B cell (primary cell): ENCODE measurements around the gene PRKACG. TPM values are rescaled to one million over a fixed set of nuclear protein-coding genes. Genes with fewer than 3 reads are reported as not detected.

Experiments
- ATAC-seq: fragments of 200-7000 bp; cut with Tn5 transposase; one replicate; pipeline ENCODE4 v1.10.0; 2021; ENCODE audit warnings: low read depth, mild to moderate bottlenecking, moderate number of reproducible peaks, moderate library complexity
- CTCF ChIA-PET: fragments of 350-600 bp; sonication (Branson Sonifier 250); formaldehyde crosslinking; loops from one replicate; lab custom pipeline; 2021; ENCODE audit warnings: antibody characterized with exemption, inconsistent platforms; lab: Charles Lee
- POLR2A ChIA-PET: fragments of 350-600 bp; sonication (Branson Sonifier 250); formaldehyde crosslinking; loops from one replicate; lab custom pipeline; 2021; ENCODE audit warnings: antibody characterized with exemption; lab: Charles Lee
- DNase-seq: peaks from one replicate; pipeline ENCODE4 v3.0.0; 2013
- H2AFZ ChIP-seq: 2 replicates; pipeline ENCODE4 v1.6.1; 2012; ENCODE audit warnings: mild to moderate bottlenecking, low read depth, low read length; ENCODE audit not compliant: insufficient read depth, poor library complexity, severe bottlenecking
- H3K27ac ChIP-seq, 2 donors: 1 replicate in 1 of 2; 2 replicates in 1 of 2; pipeline ENCODE4 v1.5.1; 2012 to 2013; ENCODE audit warnings: low read length in 2 of 2, mild to moderate bottlenecking in 2 of 2, moderate library complexity in 1 of 2
- H3K27me3 ChIP-seq, 4 experiments: fragments of 200-600 bp in 1 of 4; sonication (generic) in 1 of 4; replicated peaks in 1 of 4; 1 replicate in 2 of 4; 2 replicates in 2 of 4; pipeline versions ENCODE4 v1.6.1 to v1.7.0; 2013 to 2016; ENCODE audit warnings: low read length in 3 of 4, mild to moderate bottlenecking in 2 of 4, mixed read lengths in 1 of 4, moderate library complexity in 1 of 4; ENCODE audit not compliant: insufficient read depth in 4 of 4, control insufficient read depth in 3 of 4; ENCODE audit errors: control extremely low read depth in 1 of 4
- H3K36me3 ChIP-seq, 2 experiments: replicated peaks in 1 of 2; 1 replicate in 1 of 2; 2 replicates in 1 of 2; pipeline versions ENCODE4 v1.6.1 to v1.7.1; 2013; ENCODE audit warnings: low read length in 1 of 2; ENCODE audit not compliant: insufficient read depth in 2 of 2, control insufficient read depth in 1 of 2; ENCODE audit errors: control extremely low read depth in 1 of 2, extremely low read depth in 1 of 2
- H3K4me1 ChIP-seq, 2 donors: fragments of 200-600 bp in 1 of 2; sonication (generic) in 1 of 2; 1 replicate in 1 of 2; 2 replicates in 1 of 2; pipeline versions ENCODE4 v1.5.1 to v1.6.1; 2013 to 2017; ENCODE audit warnings: low read length in 2 of 2; ENCODE audit not compliant: control insufficient read depth in 2 of 2, insufficient read depth in 2 of 2
- H3K4me2 ChIP-seq: replicated peaks from 2 replicates; pipeline ENCODE3; 2012; ENCODE audit warnings: mild to moderate bottlenecking, low read depth, low read length; ENCODE audit not compliant: poor library complexity, severe bottlenecking
- H3K4me3 ChIP-seq, 5 experiments: fragments of 200-600 bp in 1 of 5; sonication (generic) in 1 of 5; 1 replicate in 3 of 5; 2 replicates in 2 of 5; pipeline versions ENCODE4 v1.5.1 to v1.7.0; 2011 to 2016; ENCODE audit warnings: low read length in 4 of 5, mild to moderate bottlenecking in 4 of 5, low read depth in 2 of 5, control low read depth in 1 of 5, moderate library complexity in 1 of 5; ENCODE audit not compliant: insufficient read depth in 1 of 5; ENCODE audit errors: control extremely low read depth in 1 of 5, extremely low read depth in 1 of 5
- H3K79me2 ChIP-seq: fragments of 200-600 bp; sonication (generic); one replicate; pipeline ENCODE4 v1.6.0; 2016; ENCODE audit warnings: low read length; ENCODE audit not compliant: control insufficient read depth, insufficient read depth
- H3K9ac ChIP-seq: fragments of 200-600 bp; sonication (generic); 2 replicates; pipeline ENCODE4 v1.6.1; 2017; ENCODE audit warnings: mild to moderate bottlenecking, low read length, moderate library complexity
- H3K9me3 ChIP-seq, 3 donors: one replicate each; pipeline versions ENCODE4 v1.6.1 to v1.7.1; 2013; ENCODE audit warnings: low read length in 2 of 3; ENCODE audit not compliant: control insufficient read depth in 2 of 3, insufficient read depth in 1 of 3; ENCODE audit errors: control extremely low read depth in 1 of 3
- H4K20me1 ChIP-seq: 2 replicates; pipeline ENCODE4 v1.6.0; 2012; ENCODE audit warnings: mild to moderate bottlenecking, low read length; ENCODE audit not compliant: insufficient read depth, control insufficient read depth, poor library complexity, severe bottlenecking
- H3K27ac Mint-ChIP-seq: one replicate; pipeline ENCODE4 v1.8.0; 2021; ENCODE audit warnings: mixed read lengths
- H3K27me3 Mint-ChIP-seq: one replicate; pipeline ENCODE4 v1.8.0; 2021; ENCODE audit warnings: mixed read lengths
- H3K4me1 Mint-ChIP-seq: one replicate; pipeline ENCODE4 v1.8.0; 2021; ENCODE audit warnings: mixed read lengths
- H3K4me3 Mint-ChIP-seq: one replicate; pipeline ENCODE4 v1.8.0; 2021; ENCODE audit warnings: mixed read lengths
- H3K9me3 Mint-ChIP-seq: one replicate; pipeline ENCODE4 v1.8.0; 2022; ENCODE audit warnings: mixed read lengths; ENCODE audit not compliant: insufficient read depth
- CTCF ChIP-seq: fragments of 200-600 bp; IDR thresholded peaks from one replicate; pipeline ENCODE4 v1.8.0; 2022; ENCODE audit warnings: antibody characterized with exemption, mild to moderate bottlenecking
- EZH2 ChIP-seq: IDR thresholded peaks from 2 replicates; pipeline ENCODE4 v1.6.1; 2012; ENCODE audit warnings: borderline replicate concordance, low read depth, mild to moderate bottlenecking, moderate library complexity, low read length; ENCODE audit not compliant: insufficient read depth, poor library complexity, severe bottlenecking
- WGBS: methylation state at CpG from one replicate; pipeline ENCODE4 v1.1.5; 2013; ENCODE audit warnings: missing lambda C conversion rate; ENCODE audit not compliant: insufficient coverage; 5-methylcytosine and 5-hydroxymethylcytosine counted together
- intact Hi-C: fragments of 100-400 bp; cut with micrococcal nuclease; formaldehyde crosslinking; loops from one replicate; pipeline ENCODE4 v1.10.0; 2022
- polyA plus RNA-seq: library from polyadenylated mRNA; depleted of rRNA; stranded (reverse); fragments of >200 nt; gene quantifications from 2 replicates; pipeline ENCODE4 v1.2.3, GENCODE V29; 2012
- total RNA-seq, 2 donors: library from RNA; stranded (reverse); fragments of 120-200 nt in 1 of 2; gene quantifications; 1 replicate in 1 of 2; 2 replicates in 1 of 2; pipeline versions ENCODE4 v1.2.3 to v1.2.4, GENCODE V29; 2013 to 2022

PRKACG gene
- total and polyA plus RNA-seq, 2 donors (not counting 1 experiment from before 2014, with no cell fraction given): not detected

GRCh38 chr9:69056191-69056815, 42.4 kb upstream of the PRKACG start:
- Mint-ChIP-seq H3K9me3 (no peaks in the 10 kb centered on the region), H3K4me1 (no peaks in the 10 kb centered on the region)

More at GRCh38 chr9:69056191-69056815, 42.4 kb upstream of the PRKACG start:
- H3K27ac Mint-ChIP-seq: no peak overlapping the region
- H3K4me3 Mint-ChIP-seq: no peak overlapping the region
- Histone ChIP-seq H3K27ac (no peak overlapping the region), H3K27me3 (no peaks in the 10 kb centered on the region), H3K36me3 (peaks cover 5 to 6% of the 10 kb centered on the region in 2 experiments), H3K79me2 (no peaks in the 10 kb centered on the region), H3K4me3 (no peak overlapping the region), H4K20me1 (no peaks in the 10 kb centered on the region), H3K4me2 (no peak overlapping the region), H3K9ac (no peak overlapping the region), H3K9me3 (no peaks in the 10 kb centered on the region), H3K4me1 (no peaks in the 10 kb centered on the region), H2AFZ (no peak overlapping the region)
- TF ChIP-seq EZH2: no peak
- no peak for TF ChIP-seq CTCF
- intact Hi-C loops: no loop called here
- DNase-seq: no peak
- no peak for ATAC-seq
- POLR2A ChIA-PET: no interaction called here
- CTCF ChIA-PET: interaction anchor here (1.2 to 6.5 kb wide), 3 partner anchors 8 to 800 kb away, joined by 3 to 101 read pairs (median 3); no protein-coding TSS in a partner anchor
- WGBS: 83% methylated on average over 2 of the region's 4 CpGs
- no peaks in the 10 kb centered on the region for H3K27me3 Mint-ChIP-seq
